RWPE1 (cell line): Measurements from ENCODE around the gene SLC25A10.
A peak's percentile ranks its signal among the peaks of the same experiment; 100 is the strongest.

ENCODE experiments used
- CTCF ChIA-PET: fragments of 350-600 bp; sonication (Branson Sonifier 250); formaldehyde crosslinking; extraction: SDS; loops from one replicate; lab custom pipeline; 2021; lab: Yijun Ruan, JAX
- POLR2A ChIA-PET: fragments of 400-600 bp; formaldehyde crosslinking; extraction: SDS; loops from one replicate; lab custom pipeline; 2020; ENCODE audit warnings: antibody characterized with exemption; ENCODE audit not compliant: low non-redundant PET; lab: Yijun Ruan, JAX
- DNase-seq: peaks from one replicate; pipeline ENCODE4 v3.0.0; 2012; ENCODE audit warnings: low spot score
- H3K27ac ChIP-seq: fragments of 450-650 bp; 2 replicates; pipeline ENCODE4 v1.5.1; 2017
- TF ChIP-seq, protein P1 (sequence below): fragments of 450-650 bp; conservative IDR thresholded peaks from 2 replicates; pipeline ENCODE4 v1.5.1; 2017; ENCODE audit warnings: low read depth, mild to moderate bottlenecking

SLC25A10 gene

DNA sequence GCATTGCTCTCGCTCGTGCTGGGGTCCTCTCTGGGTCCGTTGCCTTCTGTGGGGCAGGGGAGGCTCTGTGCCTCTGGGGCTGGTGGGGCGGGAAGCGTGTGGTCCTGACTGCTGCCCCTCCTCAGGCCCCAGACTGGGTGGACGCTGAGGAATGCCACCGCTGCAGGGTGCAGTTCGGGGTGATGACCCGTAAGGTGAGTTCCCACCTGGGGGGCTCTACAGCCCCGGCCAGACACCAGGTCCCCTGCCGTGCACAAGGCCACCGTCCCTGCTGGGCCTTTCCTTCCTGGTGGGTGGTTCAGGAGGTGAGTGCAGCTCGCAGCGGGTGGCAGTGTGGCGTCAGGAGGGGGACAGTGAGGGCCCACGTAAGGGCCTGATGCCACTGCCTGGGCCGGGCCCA, 21.5 kb upstream of the SLC25A10 start:
- CTCF ChIA-PET: interaction anchor here (0.6 kb wide), 1 partner anchor 513 kb away, joined by 4 read pairs; no protein-coding TSS in a partner anchor
- POLR2A ChIA-PET: no interaction called here
- TF ChIP-seq, protein P1, sequence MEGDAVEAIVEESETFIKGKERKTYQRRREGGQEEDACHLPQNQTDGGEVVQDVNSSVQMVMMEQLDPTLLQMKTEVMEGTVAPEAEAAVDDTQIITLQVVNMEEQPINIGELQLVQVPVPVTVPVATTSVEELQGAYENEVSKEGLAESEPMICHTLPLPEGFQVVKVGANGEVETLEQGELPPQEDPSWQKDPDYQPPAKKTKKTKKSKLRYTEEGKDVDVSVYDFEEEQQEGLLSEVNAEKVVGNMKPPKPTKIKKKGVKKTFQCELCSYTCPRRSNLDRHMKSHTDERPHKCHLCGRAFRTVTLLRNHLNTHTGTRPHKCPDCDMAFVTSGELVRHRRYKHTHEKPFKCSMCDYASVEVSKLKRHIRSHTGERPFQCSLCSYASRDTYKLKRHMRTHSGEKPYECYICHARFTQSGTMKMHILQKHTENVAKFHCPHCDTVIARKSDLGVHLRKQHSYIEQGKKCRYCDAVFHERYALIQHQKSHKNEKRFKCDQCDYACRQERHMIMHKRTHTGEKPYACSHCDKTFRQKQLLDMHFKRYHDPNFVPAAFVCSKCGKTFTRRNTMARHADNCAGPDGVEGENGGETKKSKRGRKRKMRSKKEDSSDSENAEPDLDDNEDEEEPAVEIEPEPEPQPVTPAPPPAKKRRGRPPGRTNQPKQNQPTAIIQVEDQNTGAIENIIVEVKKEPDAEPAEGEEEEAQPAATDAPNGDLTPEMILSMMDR: no peak
- peak overlapping the region; percentile 91 for H3K27ac ChIP-seq
- no peak for DNase-seq

DNA sequence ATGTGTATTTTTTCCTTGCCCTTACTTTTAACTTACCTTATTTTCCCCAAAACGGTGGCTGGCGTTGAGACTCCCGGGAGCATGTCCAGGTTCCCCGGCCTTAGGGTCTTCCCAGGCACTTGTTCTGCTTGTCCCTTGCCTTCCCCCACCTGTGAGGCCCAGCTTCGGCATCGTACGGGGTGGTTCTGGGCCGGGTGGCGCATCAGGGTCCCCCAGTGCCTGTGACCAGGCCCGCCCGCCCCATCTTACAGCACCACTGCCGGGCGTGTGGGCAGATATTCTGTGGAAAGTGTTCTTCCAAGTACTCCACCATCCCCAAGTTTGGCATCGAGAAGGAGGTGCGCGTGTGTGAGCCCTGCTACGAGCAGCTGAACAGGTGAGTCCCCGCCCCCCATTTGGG, 20.9 kb upstream of the SLC25A10 start:
- TF ChIP-seq, protein P1: no peak
- DNase-seq: no peak
- peak overlapping the region; percentile 91 for H3K27ac ChIP-seq
- ChIA-PET POLR2A (no interaction called here), CTCF (interaction anchor here (0.6 kb wide), 1 partner anchor 514 kb away, joined by 4 read pairs; no protein-coding TSS in a partner anchor)

DNA sequence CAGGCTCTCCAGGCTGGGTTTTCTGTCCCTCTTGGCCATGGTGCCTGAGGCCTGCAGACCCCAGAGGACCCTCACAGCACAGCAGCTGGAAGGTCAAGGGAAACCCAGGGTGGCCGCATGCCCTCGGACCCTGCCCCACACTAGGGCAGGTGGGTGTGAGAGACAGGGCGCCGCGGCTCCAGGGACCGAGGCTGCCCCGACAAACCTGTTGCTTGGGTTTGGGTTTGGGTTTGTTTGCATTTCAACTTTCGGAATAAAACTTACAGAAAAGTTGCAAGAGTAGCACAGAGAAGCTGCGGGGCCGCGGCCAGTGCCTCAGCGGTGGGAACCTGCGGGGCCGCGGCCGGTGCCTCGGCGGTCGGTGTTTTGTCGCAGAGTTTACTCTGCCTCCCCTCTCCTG, 20.5 kb upstream of the SLC25A10 start:
- no peak for DNase-seq
- peak overlapping the region; percentile 91; the same call in 1 of the 2 replicates for H3K27ac ChIP-seq
- TF ChIP-seq, protein P1: no peak
- CTCF ChIA-PET: no interaction called here
- POLR2A ChIA-PET: no interaction called here

DNA sequence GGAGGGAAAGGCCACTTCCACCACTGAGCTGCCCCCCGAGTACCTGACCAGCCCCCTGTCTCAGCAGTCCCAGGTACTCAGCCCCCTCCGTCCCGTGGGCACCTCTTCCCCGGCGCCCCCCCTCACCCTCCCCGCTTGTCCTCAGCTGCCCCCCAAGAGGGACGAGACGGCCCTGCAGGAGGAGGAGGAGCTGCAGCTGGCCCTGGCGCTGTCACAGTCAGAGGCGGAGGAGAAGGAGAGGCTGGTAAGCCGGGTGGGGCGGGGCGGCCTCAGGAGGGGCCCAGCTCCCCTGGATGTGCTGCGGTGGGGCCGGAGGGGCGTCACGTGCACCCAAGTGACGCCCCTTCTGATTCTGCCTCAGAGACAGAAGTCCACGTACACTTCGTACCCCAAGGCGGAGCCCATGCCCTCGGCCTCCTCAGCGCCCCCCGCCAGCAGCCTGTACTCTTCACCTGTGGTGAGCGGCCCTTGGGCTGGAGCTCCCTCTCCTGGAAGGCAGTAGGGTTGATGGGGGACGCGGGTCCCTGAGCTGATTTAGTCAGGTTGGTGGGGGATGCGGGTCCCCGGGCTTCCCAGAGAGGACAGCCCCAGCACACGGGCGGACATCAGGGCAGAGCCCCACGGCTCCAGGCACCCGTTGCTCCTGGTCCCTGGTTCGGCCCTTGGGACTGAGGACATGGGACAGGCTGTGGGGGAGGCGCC, 18.4 kb upstream of the SLC25A10 start:
- H3K27ac ChIP-seq: peak overlapping the region; percentile 55
- ChIA-PET CTCF (no interaction called here), POLR2A (interaction anchor here (0.6 kb wide), 1 partner anchor 19 kb away, joined by 3 read pairs; no protein-coding TSS in a partner anchor)
- DNase-seq: no peak
- TF ChIP-seq, protein P1: no peak

DNA sequence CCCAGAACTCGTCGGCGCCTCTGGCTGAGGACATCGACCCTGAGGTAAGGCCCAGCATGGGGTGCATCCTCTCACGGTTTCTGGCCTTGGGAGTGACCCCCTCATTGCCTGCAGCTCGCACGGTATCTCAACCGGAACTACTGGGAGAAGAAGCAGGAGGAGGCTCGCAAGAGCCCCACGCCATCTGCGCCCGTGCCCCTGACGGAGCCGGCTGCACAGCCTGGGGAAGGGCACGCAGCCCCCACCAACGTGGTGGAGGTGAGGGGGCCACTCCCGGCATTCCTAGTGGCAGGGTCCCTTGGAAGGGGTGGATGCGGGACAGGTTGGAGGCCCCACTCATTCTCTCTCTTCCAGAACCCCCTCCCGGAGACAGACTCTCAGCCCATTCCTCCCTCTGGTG, 17.3 kb upstream of the SLC25A10 start:
- peak overlapping the region; percentile 55 for H3K27ac ChIP-seq
- CTCF ChIA-PET: interaction anchor here (1.0 kb wide), 1 partner anchor 17 kb away, joined by 3 read pairs; the partner anchor contains the start of gene SLC25A10
- POLR2A ChIA-PET: no interaction called here
- DNase-seq: no peak
- TF ChIP-seq, protein P1: no peak

DNA sequence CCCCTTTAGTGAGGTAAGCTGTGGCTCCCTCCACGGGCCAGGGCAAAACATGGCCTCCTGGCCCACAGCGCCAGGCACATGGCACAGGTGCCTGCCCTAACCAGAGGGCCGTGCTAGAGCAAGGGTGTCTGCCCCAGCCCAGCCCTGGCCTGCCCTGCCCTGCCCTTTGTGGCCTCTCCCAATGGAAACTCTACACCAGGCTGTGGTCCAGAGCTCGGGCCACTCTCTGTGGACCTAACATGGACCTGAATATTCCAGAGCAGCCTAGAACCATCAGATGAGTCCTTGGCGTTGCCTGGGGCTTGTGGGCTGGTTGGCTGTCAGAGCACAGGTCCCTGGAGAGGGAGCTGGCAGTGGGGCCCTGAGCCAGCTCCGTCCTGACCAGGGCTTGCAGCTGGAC, 16.9 kb upstream of the SLC25A10 start:
- ChIA-PET CTCF (interaction anchor here (1.0 kb wide), 1 partner anchor 16 kb away, joined by 3 read pairs; the partner anchor contains the start of gene SLC25A10), POLR2A (interaction anchor here (1.2 kb wide), 1 partner anchor 10 kb away, joined by 3 read pairs; no protein-coding TSS in a partner anchor)
- DNase-seq: no peak
- TF ChIP-seq, protein P1: no peak
- H3K27ac ChIP-seq: peak overlapping the region; percentile 55
